IMR-90 (cell line): Measurements from ENCODE around the gene RNH1. TPM values are rescaled to one million over a fixed set of nuclear protein-coding genes. Genes with fewer than 3 reads are reported as not detected.

Source experiments
- ATAC-seq: fragments of 200-7000 bp; cut with Tn5 transposase; 2 replicates; pipeline ENCODE4 v1.9.1; 2020; ENCODE audit warnings: low read depth, mild to moderate bottlenecking, moderate library complexity
- BruUV-seq: library from RNA; stranded (reverse); fragments of 400-500 nt; replicated peaks from 2 replicates; lab custom pipeline; 2021; lab: Mats Ljungman, UMichigan
- CTCF ChIA-PET: fragments of 300-600 bp; formaldehyde crosslinking; extraction: SDS; loops from one replicate; lab custom pipeline; 2021; ENCODE audit warnings: antibody characterized with exemption; lab: Yijun Ruan, JAX
- POLR2A ChIA-PET: fragments of 300-600 bp; sonication (Branson Sonifier 250); formaldehyde crosslinking; loops from one replicate; lab custom pipeline; 2022; ENCODE audit warnings: antibody characterized with exemption; ENCODE audit not compliant: unreplicated experiment; lab: Charles Lee
- DNase-seq: peaks from one replicate; pipeline ENCODE4 v3.0.0; 2013
- H2AFZ ChIP-seq: replicated peaks from 2 replicates; pipeline ENCODE3; 2013; ENCODE audit warnings: low read length, mild to moderate bottlenecking; ENCODE audit not compliant: poor library complexity
- H2AK5ac ChIP-seq: 2 replicates; pipeline ENCODE4 v1.6.1; 2013; ENCODE audit warnings: low read depth, low read length, inconsistent platforms
- H2AK9ac ChIP-seq: replicated peaks from 2 replicates; pipeline ENCODE3; 2013; ENCODE audit warnings: mild to moderate bottlenecking, low read depth, low read length, moderate library complexity; ENCODE audit not compliant: poor library complexity
- H2BK120ac ChIP-seq: 2 replicates; pipeline ENCODE4 v1.6.1; 2013; ENCODE audit warnings: low read depth, low read length, inconsistent platforms
- H2BK15ac ChIP-seq: 3 replicates; pipeline ENCODE4 v1.6.1; 2013; ENCODE audit warnings: low read depth, low read length, inconsistent platforms
- H2BK20ac ChIP-seq: 2 replicates; pipeline ENCODE4 v1.6.1; 2013; ENCODE audit warnings: low read depth, mild to moderate bottlenecking, inconsistent platforms, low read length, moderate library complexity
- H2BK5ac ChIP-seq: 2 replicates; pipeline ENCODE4 v1.6.1; 2013; ENCODE audit warnings: mild to moderate bottlenecking, low read depth, low read length, inconsistent platforms; ENCODE audit not compliant: poor library complexity, severe bottlenecking
- H3K14ac ChIP-seq: replicated peaks from 2 replicates; pipeline ENCODE4 v1.6.1; 2013; ENCODE audit warnings: low read depth, low read length, inconsistent platforms
- H3K18ac ChIP-seq: 2 replicates; pipeline ENCODE4 v1.6.1; 2013; ENCODE audit warnings: low read depth, low read length, control low read depth
- H3K23ac ChIP-seq: 2 replicates; pipeline ENCODE4 v1.6.1; 2013; ENCODE audit warnings: low read depth, low read length, inconsistent platforms
- H3K27ac ChIP-seq: 2 replicates; pipeline ENCODE4 v1.5.1; 2013; ENCODE audit warnings: mild to moderate bottlenecking, control low read depth, low read length; ENCODE audit not compliant: insufficient read depth
- H3K27me3 ChIP-seq: 2 replicates; pipeline ENCODE4 v1.6.1; 2013; ENCODE audit warnings: low read length; ENCODE audit not compliant: control insufficient read depth, insufficient read depth
- H3K36me3 ChIP-seq: 2 replicates; pipeline ENCODE4 v1.6.1; 2013; ENCODE audit warnings: low read length, mixed read lengths; ENCODE audit not compliant: control insufficient read depth, insufficient read depth
- H3K4ac ChIP-seq: 2 replicates; pipeline ENCODE4 v1.6.1; 2013; ENCODE audit warnings: low read depth, low read length, inconsistent platforms
- H3K4me1 ChIP-seq: 2 replicates; pipeline ENCODE4 v1.6.1; 2013; ENCODE audit warnings: low read length, mixed read lengths; ENCODE audit not compliant: control insufficient read depth, insufficient read depth
- H3K4me2 ChIP-seq: 2 replicates; pipeline ENCODE4 v1.6.1; 2013; ENCODE audit warnings: low read depth, mild to moderate bottlenecking, control low read depth, low read length, moderate library complexity
- H3K4me3 ChIP-seq: 2 replicates; pipeline ENCODE4 v1.5.1; 2013; ENCODE audit warnings: low read depth, mild to moderate bottlenecking, control low read depth, low read length, moderate library complexity; ENCODE audit not compliant: insufficient read depth
- H3K56ac ChIP-seq: 2 replicates; pipeline ENCODE4 v1.6.1; 2013; ENCODE audit warnings: low read length, inconsistent platforms; ENCODE audit not compliant: insufficient read depth; ENCODE audit errors: extremely low read depth
- H3K79me1 ChIP-seq, 2 experiments: 2 replicates each; pipeline ENCODE4 v1.6.1; 2013; ENCODE audit warnings: low read length in 2 of 2, inconsistent platforms in 1 of 2, low read depth in 1 of 2
- H3K9ac ChIP-seq: 2 replicates; pipeline ENCODE4 v1.6.1; 2013; ENCODE audit warnings: low read depth, low read length, control low read depth
- H3K9me1 ChIP-seq: 2 replicates; pipeline ENCODE4 v1.6.1; 2013; ENCODE audit warnings: low read length, inconsistent platforms; ENCODE audit not compliant: insufficient read depth
- H3K9me3 ChIP-seq: 2 replicates; pipeline ENCODE4 v1.6.1; 2013; ENCODE audit warnings: low read length; ENCODE audit not compliant: control insufficient read depth, insufficient read depth
- H4K20me1 ChIP-seq: 2 replicates; pipeline ENCODE4 v1.6.1; 2013; ENCODE audit warnings: low read length, inconsistent platforms; ENCODE audit not compliant: insufficient read depth
- H4K5ac ChIP-seq: 2 replicates; pipeline ENCODE4 v1.6.1; 2013; ENCODE audit warnings: mild to moderate bottlenecking, low read depth, low read length, control low read depth
- H4K8ac ChIP-seq, 2 experiments: 2 replicates each; pipeline ENCODE4 v1.6.1; 2013; ENCODE audit warnings: low read depth in 2 of 2, low read length in 2 of 2, control low read depth in 1 of 2, inconsistent platforms in 1 of 2
- H4K91ac ChIP-seq: 2 replicates; pipeline ENCODE4 v1.6.1; 2013; ENCODE audit warnings: low read depth, low read length, inconsistent platforms; ENCODE audit not compliant: insufficient read depth
- CHD1 ChIP-seq: IDR thresholded peaks from 2 replicates; pipeline ENCODE4 v1.6.1; 2012; ENCODE audit warnings: low read depth, low read length, improper control_type of control experiment
- FOS ChIP-seq: fragments of 150-350 bp; IDR thresholded peaks from 2 replicates; pipeline ENCODE4 v1.6.1; 2016; ENCODE audit warnings: low read depth, low read length
- MAFK ChIP-seq: IDR thresholded peaks from 2 replicates; pipeline ENCODE4 v1.6.1; 2012; ENCODE audit warnings: low read depth, low read length, improper control_type of control experiment
- MAZ ChIP-seq: IDR thresholded peaks from 2 replicates; pipeline ENCODE4 v1.6.1; 2012; ENCODE audit warnings: low read depth, mild to moderate bottlenecking, low read length, improper control_type of control experiment, moderate library complexity, borderline replicate concordance
- RAD21 ChIP-seq: IDR thresholded peaks from 2 replicates; pipeline ENCODE4 v1.6.1; 2012; ENCODE audit warnings: low read length, improper control_type of control experiment
- WGBS, 2 experiments: methylation state at CpG; one replicate each; pipeline versions ENCODE4 v1.1.5 to v1.1.7; 2013; ENCODE audit warnings: missing lambda C conversion rate in 2 of 2; ENCODE audit not compliant: insufficient read length in 1 of 2; ENCODE audit errors: extremely low coverage in 2 of 2; 5-methylcytosine and 5-hydroxymethylcytosine counted together
- dilution Hi-C: fragments of 300-500 bp; cut with HindIII; formaldehyde crosslinking; loops from one replicate; pipeline ENCODE4 v1.14.3; 2018; ENCODE audit warnings: low sequenced_read_pairs; ENCODE audit not compliant: unreplicated experiment
- in situ Hi-C: fragments of 300-500 bp; cut with MboI; formaldehyde crosslinking; loops from 3 replicates; pipeline ENCODE4 v1.14.3; 2019; ENCODE audit warnings: low sequenced_read_pairs, inconsistent platforms, mixed read lengths
- intact Hi-C: fragments of 100-400 bp; cut with micrococcal nuclease; formaldehyde crosslinking; loops from 2 replicates; pipeline ENCODE4 v1.10.0; 2022
- polyA plus RNA-seq, 3 experiments: library from polyadenylated mRNA; depleted of rRNA; stranded (reverse); fragments of >200 nt; gene quantifications; 2 replicates each; pipeline ENCODE4 v1.2.3, GENCODE V29; 2012; ENCODE audit warnings: low replicate concordance in 1 of 3
- total RNA-seq: library from RNA; depleted of rRNA; stranded (reverse); fragments of >200 nt; gene quantifications from 2 replicates; pipeline ENCODE4 v1.2.3, GENCODE V29; 2012
- TF ChIP-seq, protein P1 (sequence below): fragments of 150-350 bp; IDR thresholded peaks from 2 replicates; pipeline ENCODE4 v1.6.1; 2017; ENCODE audit warnings: mild to moderate bottlenecking, antibody characterized with exemption, low read length, low read depth

RNH1 gene
- total and polyA plus RNA-seq, 2 of the 4 experiments (the other 2 are of a cell fraction), result 138 to 247 TPM

- TF ChIP-seq MAFK, result no peak
These were observed 7.6 kb downstream of the RNH1 start (continued) for GRCh38 chr11:499201-500076.

DNA sequence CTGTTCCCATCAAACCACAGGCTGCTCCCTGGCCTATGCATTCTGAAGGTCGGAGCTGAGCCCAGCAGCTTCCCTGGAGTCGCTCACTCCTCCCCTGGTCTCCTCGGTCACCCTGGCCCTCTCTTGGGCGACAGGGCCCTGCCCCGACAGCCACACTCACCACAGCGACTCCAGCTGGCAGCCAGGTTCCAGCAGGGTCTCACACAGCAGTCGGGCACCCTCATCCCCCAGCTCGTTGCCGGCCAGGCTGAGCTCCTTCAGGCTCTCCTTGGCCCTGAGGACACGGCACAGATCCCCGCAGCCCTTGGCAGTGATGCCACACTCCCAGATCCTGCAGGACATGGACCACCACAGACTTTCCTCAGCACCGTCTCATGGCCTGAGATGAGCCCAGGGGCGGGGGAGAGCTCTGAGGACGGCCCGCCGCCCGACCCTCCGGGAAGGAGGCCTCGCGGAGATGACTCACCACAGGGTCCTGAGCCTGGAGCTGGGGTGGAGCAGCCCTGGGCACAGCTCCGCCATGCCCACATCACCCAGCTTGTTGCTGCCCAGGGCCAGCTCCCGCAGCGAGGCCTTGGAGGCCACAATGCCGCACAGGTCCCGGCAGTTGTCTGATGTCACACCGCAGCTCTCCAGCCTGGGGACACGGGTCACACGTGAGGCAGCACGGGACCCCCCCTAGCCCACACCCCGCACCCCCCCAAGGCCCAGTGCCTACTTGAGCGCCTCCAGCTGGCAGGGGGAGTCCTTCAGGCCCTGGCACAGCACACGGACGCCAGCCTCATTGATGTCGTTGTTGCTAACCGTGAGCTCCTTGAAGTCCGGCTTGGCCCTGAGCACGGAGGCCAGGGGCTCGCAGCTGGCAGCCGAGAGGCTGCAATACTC, 8.5 kb downstream of the RNH1 start:
- peak overlapping the region; percentile 41 for H2AFZ ChIP-seq
- ChIA-PET CTCF (no interaction called here), POLR2A (no interaction called here)
- H2AK5ac ChIP-seq, result no peak overlapping the region
- no peak overlapping the region for H3K23ac ChIP-seq
- TF ChIP-seq FOS (no peak), CHD1 (no peak), MAZ (no peak), RAD21 (no peak)
- TF ChIP-seq, protein P1, sequence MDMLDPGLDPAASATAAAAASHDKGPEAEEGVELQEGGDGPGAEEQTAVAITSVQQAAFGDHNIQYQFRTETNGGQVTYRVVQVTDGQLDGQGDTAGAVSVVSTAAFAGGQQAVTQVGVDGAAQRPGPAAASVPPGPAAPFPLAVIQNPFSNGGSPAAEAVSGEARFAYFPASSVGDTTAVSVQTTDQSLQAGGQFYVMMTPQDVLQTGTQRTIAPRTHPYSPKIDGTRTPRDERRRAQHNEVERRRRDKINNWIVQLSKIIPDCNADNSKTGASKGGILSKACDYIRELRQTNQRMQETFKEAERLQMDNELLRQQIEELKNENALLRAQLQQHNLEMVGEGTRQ, result no peak
- peaks cover 74% of the 10 kb centered on the region for H3K36me3 ChIP-seq
- no peak overlapping the region for H2BK20ac ChIP-seq
- no peak overlapping the region for H3K27ac ChIP-seq
- H2AK9ac ChIP-seq, result peak overlapping the region; percentile 50
- H3K4me3 ChIP-seq, result no peak overlapping the region
- dilution Hi-C loops (no loop called here), intact Hi-C loops (no loop called here), in situ Hi-C loops (no loop called here)
- 97% methylated on average over 25 of the region's 39 CpGs; no CpG with 5 or more reads in 1 of the 2 experiments for WGBS, 2 experiments
- BruUV-seq, result TSS peak; percentile 81
- no peak overlapping the region for H3K4me2 ChIP-seq
- no peaks in the 10 kb centered on the region for H3K27me3 ChIP-seq
- no peak overlapping the region for H2BK5ac ChIP-seq
- no peak overlapping the region for H4K5ac ChIP-seq
- H3K9me1 ChIP-seq, result peaks cover 10% of the 10 kb centered on the region
- no peak overlapping the region for H3K18ac ChIP-seq
- peaks cover 23% of the 10 kb centered on the region for H4K20me1 ChIP-seq
- H3K56ac ChIP-seq, result no peak overlapping the region
- no peak for DNase-seq
- peaks cover 18 to 65% of the 10 kb centered on the region in 2 experiments for H3K79me1 ChIP-seq
- ATAC-seq, result no peak
- no peak overlapping the region for H4K91ac ChIP-seq
- peaks cover 2% of the 10 kb centered on the region; the same call in 1 of the 2 replicates for H3K9me3 ChIP-seq
- peaks cover under 1% of the 10 kb centered on the region; the same call in 1 of the 2 replicates for H3K4me1 ChIP-seq
- no peak overlapping the region for H4K8ac ChIP-seq
- H3K14ac ChIP-seq, result no peak overlapping the region
- no peak overlapping the region for H3K9ac ChIP-seq
- no peak overlapping the region for H3K4ac ChIP-seq
- H2BK15ac ChIP-seq, result no peak overlapping the region
- no peak overlapping the region for H2BK120ac ChIP-seq
